Activated naive CD4-positive, alpha-beta T cell treated with anti-CD3 and anti-CD28 coated beads for 36 hours (primary cell): ENCODE measurements around the gene AHCYL1. TPM values are rescaled to one million over a fixed set of nuclear protein-coding genes. Genes with fewer than 3 reads are reported as not detected.

ENCODE experiments used
- CTCF ChIA-PET: fragments of 350-600 bp; sonication (Branson Sonifier 250); formaldehyde crosslinking; loops from one replicate; lab custom pipeline; 2021; ENCODE audit warnings: antibody characterized with exemption; lab: Charles Lee
- DNase-seq: peaks from one replicate; pipeline ENCODE4 v3.0.0-alpha.2; 2020
- H3K27ac Mint-ChIP-seq: one replicate; pipeline ENCODE4 v1.8.0; 2021; ENCODE audit warnings: mild to moderate bottlenecking, mixed read lengths
- H3K27me3 Mint-ChIP-seq: one replicate; pipeline ENCODE4 v1.8.0; 2021; ENCODE audit warnings: low read depth, mixed read lengths
- H3K36me3 Mint-ChIP-seq: one replicate; pipeline ENCODE4 v1.8.0; 2021; ENCODE audit warnings: low read depth, mixed read lengths
- H3K4me1 Mint-ChIP-seq: one replicate; pipeline ENCODE4 v1.8.0; 2021; ENCODE audit warnings: low read depth, mixed read lengths
- H3K4me3 Mint-ChIP-seq: one replicate; pipeline ENCODE4 v1.8.0; 2021; ENCODE audit warnings: mild to moderate bottlenecking, moderate library complexity, mixed read lengths
- H3K9me3 Mint-ChIP-seq: one replicate; pipeline ENCODE4 v1.8.0; 2021; ENCODE audit warnings: mixed read lengths
- intact Hi-C: fragments of 100-400 bp; cut with micrococcal nuclease; formaldehyde crosslinking; loops from one replicate; pipeline ENCODE4 v1.15.1; 2023
- total RNA-seq, 2 experiments: library from RNA; stranded (reverse); gene quantifications; one replicate each; pipeline ENCODE4 v1.2.3, GENCODE V29; 2021

The AHCYL1 gene
- total RNA-seq, 2 experiments from 2014 or later: 70.0 to 75.1 TPM

DNA sequence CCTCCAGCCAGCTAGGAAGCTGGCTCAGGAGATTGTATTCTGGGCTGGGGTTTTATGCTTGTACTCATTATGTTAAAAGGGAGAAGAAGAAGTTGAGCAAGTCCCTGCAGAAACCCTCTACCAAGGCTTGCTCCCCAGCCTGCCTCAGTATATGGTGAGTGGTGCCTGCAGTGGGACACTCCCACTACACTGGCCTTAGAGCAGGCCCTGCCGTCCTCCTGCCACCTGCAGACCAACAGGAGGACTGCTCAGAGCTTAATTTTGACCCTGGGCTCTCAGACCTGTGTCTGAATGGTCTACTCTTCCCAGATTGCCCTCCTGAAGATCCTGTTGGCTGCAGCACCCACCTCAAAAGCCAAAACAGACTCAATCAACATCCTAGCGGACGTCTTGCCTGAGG lies 62.9 kb downstream of the AHCYL1 start:
- no peak for DNase-seq
- Mint-ChIP-seq H3K27ac (no peak overlapping the region), H3K4me3 (no peak overlapping the region), H3K27me3 (no peaks in the 10 kb centered on the region), H3K4me1 (no peaks in the 10 kb centered on the region), H3K9me3 (no peaks in the 10 kb centered on the region), H3K36me3 (peaks cover 33% of the 10 kb centered on the region)
- intact Hi-C loops: no loop called here
- CTCF ChIA-PET: interaction anchor here (0.9 to 2.2 kb wide), 4 partner anchors 13 to 58 kb away, joined by 3 to 9 read pairs (median 6); no protein-coding TSS in a partner anchor

DNA sequence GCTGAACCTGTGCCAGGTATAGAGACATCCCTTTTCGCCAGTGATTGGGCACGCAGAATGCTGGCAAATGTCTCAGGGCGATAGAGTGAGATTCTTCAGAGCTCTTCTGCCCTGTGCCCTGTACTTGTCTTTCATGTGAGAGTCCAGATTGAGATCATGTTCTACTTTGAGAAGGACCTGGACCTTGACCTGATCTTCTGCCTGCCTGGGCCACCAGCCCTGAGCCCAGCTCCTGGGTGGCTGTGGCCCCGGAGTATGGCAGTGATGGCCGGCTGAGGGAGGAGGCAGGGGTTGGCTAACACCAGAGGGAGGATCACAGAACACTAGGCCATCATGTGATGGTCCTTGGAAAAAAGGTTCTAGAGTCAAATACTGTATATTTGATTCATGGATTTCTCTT lies 63.7 kb downstream of the AHCYL1 start:
- intact Hi-C loops: no loop called here
- H3K27ac Mint-ChIP-seq: no peak overlapping the region
- CTCF ChIA-PET: interaction anchor here (0.6 to 2.2 kb wide), 5 partner anchors 12 to 391 kb away, joined by 3 to 9 read pairs (median 5); no protein-coding TSS in a partner anchor
- no peak overlapping the region for H3K4me3 Mint-ChIP-seq
- H3K27me3 Mint-ChIP-seq: no peaks in the 10 kb centered on the region
- H3K36me3 Mint-ChIP-seq: peaks cover 38% of the 10 kb centered on the region
- no peaks in the 10 kb centered on the region for H3K9me3 Mint-ChIP-seq
- no peaks in the 10 kb centered on the region for H3K4me1 Mint-ChIP-seq
- no peak for DNase-seq

DNA sequence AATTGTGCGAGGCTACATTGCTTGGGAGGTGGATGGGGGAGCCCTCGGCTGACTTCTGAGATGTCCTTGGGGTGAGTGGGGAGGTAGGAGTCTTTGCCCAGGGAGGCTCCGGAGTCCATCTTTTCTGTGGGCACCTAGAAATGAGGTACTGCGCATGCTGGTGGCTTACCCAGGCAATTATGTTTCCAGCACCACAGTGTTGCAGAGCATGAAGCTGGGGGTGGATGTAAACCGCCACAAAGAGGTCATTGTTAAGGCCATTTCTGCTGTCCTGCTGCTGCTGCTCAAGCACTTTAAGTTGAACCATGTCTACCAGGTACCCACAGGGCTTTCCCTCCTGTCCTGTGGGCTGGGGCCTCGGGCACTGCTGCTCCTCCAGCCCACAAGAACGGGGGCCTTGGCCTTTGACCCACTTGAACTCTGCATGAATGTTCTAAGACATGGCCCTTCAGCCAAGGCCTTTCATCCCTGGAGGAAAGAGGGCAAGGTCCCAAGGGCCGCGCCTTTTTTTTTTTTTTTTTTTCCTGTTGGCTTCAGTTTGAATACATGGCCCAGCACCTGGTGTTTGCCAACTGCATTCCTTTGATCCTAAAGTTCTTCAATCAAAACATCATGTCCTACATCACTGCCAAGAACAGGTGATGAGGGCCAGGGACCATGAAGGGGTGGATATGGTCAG lies 64.5 kb downstream of the AHCYL1 start:
- intact Hi-C loops: no loop called here
- H3K27ac Mint-ChIP-seq: no peak overlapping the region
- no peaks in the 10 kb centered on the region for H3K4me1 Mint-ChIP-seq
- H3K4me3 Mint-ChIP-seq: no peak overlapping the region
- H3K36me3 Mint-ChIP-seq: peaks cover 42% of the 10 kb centered on the region
- CTCF ChIA-PET: interaction anchor here (0.6 to 6.3 kb wide), 6 partner anchors 11 to 446 kb away, joined by 3 to 103 read pairs (median 4); no protein-coding TSS in a partner anchor
- DNase-seq: no peak
- no peaks in the 10 kb centered on the region for H3K9me3 Mint-ChIP-seq
- H3K27me3 Mint-ChIP-seq: no peaks in the 10 kb centered on the region

DNA sequence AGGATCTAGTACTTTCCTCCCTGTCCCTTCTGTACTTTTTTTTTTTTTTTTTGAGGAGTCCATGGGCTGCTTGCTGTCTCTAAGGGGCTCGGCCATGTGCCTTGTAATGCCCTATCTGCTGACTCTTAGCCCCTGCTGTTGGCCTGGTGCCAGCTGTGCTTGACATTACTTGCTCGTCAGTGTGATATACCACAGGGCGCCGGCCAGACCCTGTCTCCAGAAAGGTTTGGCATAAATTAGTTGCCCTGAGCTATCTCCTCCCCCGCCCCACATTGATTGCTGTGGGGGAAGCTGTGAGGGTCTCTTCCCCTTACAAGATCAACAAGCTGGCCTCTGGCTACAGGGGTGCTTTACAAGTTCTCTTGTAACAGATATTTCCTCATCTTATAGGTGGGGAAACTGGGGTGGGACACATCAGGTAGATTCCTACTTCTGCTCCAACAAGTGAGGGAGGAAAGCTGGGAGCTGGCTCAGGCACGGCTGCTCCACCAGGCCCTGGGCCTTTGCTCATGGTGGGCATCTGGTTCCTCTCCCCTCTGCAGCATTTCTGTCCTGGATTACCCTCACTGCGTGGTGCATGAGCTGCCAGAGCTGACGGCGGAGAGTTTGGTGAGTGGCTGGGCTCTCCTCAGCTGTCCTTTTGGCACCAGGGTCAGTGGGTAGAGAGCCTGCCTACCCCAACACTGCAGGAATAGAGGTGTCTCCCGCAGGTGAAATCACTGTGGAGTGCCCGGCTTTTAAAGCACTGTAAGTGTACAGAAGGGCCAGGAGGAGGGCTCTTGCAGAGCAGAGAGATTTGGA lies 65.4 kb downstream of the AHCYL1 start:
- DNase-seq: no peak
- intact Hi-C loops: no loop called here
- no peak overlapping the region for H3K4me3 Mint-ChIP-seq
- H3K27ac Mint-ChIP-seq: no peak overlapping the region
- no peaks in the 10 kb centered on the region for H3K9me3 Mint-ChIP-seq
- peaks cover 44% of the 10 kb centered on the region for H3K36me3 Mint-ChIP-seq
- no peaks in the 10 kb centered on the region for H3K4me1 Mint-ChIP-seq
- no peaks in the 10 kb centered on the region for H3K27me3 Mint-ChIP-seq
- CTCF ChIA-PET: interaction anchor here (0.6 to 6.3 kb wide), 10 partner anchors 9 to 446 kb away, joined by 3 to 103 read pairs (median 3); partner anchors contain the start of genes ALX3 and STRIP1

DNA sequence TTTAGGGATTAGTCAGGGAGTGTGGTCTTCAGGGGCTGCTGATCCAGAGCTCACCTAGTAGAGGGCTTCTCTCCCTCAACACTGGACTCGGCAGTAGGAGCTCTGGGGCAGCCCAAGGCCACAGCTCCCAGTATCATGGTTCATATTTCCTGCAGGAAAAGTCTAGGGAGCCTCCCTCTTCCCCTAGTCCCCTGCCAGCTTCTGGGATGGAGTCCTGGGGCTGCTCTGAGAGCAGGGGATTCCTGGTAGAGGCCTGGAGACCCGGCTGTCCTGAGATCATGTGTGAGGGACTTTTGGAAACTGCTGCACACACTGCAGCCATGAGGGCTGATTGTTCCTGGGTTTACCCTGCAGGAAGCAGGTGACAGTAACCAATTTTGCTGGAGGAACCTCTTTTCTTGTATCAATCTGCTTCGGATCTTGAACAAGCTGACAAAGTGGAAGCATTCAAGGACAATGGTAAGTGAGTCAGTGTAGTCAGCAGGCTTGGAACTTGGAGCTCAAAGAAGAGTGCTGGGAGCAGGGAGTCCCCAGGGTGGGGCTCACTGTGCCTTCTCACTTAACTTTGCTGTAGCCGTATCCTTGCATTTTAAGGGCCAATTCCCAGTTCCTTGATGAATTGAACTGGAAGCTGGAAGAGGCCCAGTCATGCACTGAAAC lies 66.2 kb downstream of the AHCYL1 start:
- DNase-seq: no peak
- Mint-ChIP-seq H3K4me1 (no peaks in the 10 kb centered on the region), H3K27ac (no peak overlapping the region), H3K27me3 (no peaks in the 10 kb centered on the region), H3K36me3 (peaks cover 45% of the 10 kb centered on the region), H3K4me3 (no peak overlapping the region), H3K9me3 (no peaks in the 10 kb centered on the region)
- intact Hi-C loops: no loop called here
- CTCF ChIA-PET: interaction anchor here (0.6 to 6.3 kb wide), 9 partner anchors 9 to 446 kb away, joined by 3 to 103 read pairs (median 6); partner anchors contain the start of genes ALX3 and STRIP1

DNA sequence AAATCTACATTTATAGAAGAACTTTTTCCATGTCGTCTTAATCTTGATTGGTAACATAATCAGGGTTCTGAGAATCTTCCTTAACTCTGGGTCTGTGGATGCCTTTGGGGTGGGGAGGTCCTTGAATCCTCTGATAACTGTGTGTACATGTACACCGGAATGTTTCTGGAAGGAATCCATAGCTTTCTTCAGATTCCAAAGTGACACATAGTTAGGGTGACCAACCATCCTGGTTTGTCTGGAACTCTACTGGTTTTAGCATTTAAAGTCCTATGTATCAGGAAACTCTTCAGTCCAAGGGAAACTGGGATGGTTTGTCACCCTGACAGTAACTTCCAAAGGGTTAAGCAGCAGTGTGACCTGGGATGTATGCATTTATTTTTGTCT lies 66.7 kb downstream of the AHCYL1 start:
- CTCF ChIA-PET: interaction anchor here (0.8 to 6.3 kb wide), 9 partner anchors 10 to 54 kb away, joined by 3 to 103 read pairs (median 14); partner anchors contain the start of genes ALX3 and STRIP1
- DNase-seq: no peak
- H3K27ac Mint-ChIP-seq: no peak overlapping the region
- intact Hi-C loops: no loop called here
- H3K27me3 Mint-ChIP-seq: no peaks in the 10 kb centered on the region
- H3K4me3 Mint-ChIP-seq: no peak overlapping the region
- H3K36me3 Mint-ChIP-seq: peaks cover 44% of the 10 kb centered on the region
- no peaks in the 10 kb centered on the region for H3K9me3 Mint-ChIP-seq
- H3K4me1 Mint-ChIP-seq: no peaks in the 10 kb centered on the region

DNA sequence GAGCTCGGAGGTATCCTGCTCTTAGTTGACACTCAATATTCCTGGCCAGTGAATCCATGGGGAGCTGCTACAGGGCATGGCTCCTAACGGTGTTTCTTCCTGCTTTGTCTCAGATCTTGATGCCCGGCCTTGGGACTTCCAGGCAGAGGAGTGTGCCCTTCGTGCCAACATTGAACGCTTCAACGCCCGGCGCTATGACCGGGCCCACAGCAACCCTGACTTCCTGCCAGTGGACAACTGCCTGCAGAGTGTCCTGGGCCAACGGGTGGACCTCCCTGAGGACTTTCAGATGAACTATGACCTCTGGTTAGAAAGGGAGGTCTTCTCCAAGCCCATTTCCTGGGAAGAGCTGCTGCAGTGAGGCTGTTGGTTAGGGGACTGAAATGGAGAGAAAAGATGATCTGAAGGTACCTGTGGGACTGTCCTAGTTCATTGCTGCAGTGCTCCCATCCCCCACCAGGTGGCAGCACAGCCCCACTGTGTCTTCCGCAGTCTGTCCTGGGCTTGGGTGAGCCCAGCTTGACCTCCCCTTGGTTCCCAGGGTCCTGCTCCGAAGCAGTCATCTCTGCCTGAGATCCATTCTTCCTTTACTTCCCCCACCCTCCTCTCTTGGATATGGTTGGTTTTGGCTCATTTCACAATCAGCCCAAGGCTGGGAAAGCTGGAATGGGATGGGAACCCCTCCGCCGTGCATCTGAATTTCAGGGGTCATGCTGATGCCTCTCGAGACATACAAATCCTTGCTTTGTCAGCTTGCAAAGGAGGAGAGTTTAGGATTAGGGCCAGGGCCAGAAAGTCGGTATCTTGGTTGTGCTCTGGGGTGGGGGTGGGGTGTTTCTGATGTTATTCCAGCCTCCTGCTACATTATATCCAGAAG lies 69.2 kb downstream of the AHCYL1 start:
- CTCF ChIA-PET: interaction anchor here (0.6 to 6.3 kb wide), 26 partner anchors 8 to 1260 kb away, joined by 3 to 103 read pairs (median 6); partner anchors contain the start of gene STRIP1
- H3K27ac Mint-ChIP-seq: no peak overlapping the region
- H3K9me3 Mint-ChIP-seq: no peaks in the 10 kb centered on the region
- H3K36me3 Mint-ChIP-seq: peaks cover 29% of the 10 kb centered on the region
- intact Hi-C loops: loop anchor here (1.0 kb wide), 1 partner anchor 53 kb away; no protein-coding TSS in a partner anchor
- H3K4me1 Mint-ChIP-seq: no peaks in the 10 kb centered on the region
- no peak overlapping the region for H3K4me3 Mint-ChIP-seq
- H3K27me3 Mint-ChIP-seq: no peaks in the 10 kb centered on the region
- peak; percentile 81 for DNase-seq

DNA sequence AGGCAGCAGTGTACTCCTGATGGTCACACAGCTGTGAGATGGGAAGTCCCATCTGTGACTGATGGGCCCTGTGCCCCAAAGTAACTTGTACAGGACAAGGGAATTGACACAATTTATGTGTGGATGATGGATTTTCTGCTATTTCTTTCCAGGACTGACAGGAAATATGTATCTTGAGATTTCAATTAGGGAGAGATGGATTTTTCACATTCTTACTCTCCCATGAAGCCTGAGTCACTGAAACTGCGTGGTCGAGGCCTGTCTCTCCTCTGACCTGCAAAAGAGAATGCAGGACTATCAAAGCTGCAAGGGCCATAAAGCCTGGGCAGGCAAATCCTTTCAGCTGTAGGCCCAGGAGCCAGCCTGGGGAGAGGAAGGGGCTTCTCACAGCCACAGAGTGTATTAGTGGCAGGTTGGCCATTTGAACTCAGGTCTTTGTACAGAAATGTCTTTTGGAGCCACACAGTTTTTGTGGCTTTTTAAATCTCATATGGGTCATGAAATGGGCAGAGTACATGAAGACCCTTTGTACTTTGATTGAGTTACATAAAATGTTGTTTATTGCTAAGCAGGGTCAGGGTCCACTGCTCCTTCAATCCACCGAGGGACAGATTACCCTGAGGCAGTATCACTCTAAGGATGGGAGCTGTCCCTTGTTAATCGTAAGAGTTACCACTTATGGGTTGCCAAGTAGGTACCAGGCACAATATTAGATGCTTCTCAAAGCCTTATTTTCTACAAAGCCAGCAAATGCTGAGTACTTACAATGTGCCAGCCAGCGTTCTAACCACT lies 71.1 kb downstream of the AHCYL1 start:
- CTCF ChIA-PET: interaction anchor here (1.0 to 5.4 kb wide), 4 partner anchors 11 to 106 kb away, joined by 3 to 42 read pairs (median 5); no protein-coding TSS in a partner anchor
- H3K4me3 Mint-ChIP-seq: no peak overlapping the region
- H3K36me3 Mint-ChIP-seq: peaks cover 28% of the 10 kb centered on the region
- no peaks in the 10 kb centered on the region for H3K27me3 Mint-ChIP-seq
- H3K27ac Mint-ChIP-seq: no peak overlapping the region
- H3K9me3 Mint-ChIP-seq: no peaks in the 10 kb centered on the region
- DNase-seq: no peak
- no peaks in the 10 kb centered on the region for H3K4me1 Mint-ChIP-seq
- intact Hi-C loops: no loop called here

DNA sequence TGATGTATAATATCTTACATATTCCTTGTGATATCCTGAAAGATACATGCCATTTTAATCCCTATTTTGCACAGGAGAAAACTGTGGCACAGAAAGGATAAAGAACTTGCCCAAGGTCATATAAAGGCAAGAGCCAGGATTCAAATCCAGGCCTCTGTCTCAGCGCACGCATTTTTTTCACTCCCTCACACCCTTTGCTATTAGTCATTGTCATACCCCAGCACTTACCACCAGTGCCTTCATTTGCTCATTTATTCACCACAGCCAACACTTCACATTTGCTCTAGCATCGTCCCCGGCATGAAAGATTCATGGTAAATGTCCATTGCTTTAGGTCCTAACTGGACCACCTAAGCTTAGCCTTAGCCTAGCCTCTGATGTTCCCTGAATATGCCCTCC lies 71.7 kb downstream of the AHCYL1 start:
- Mint-ChIP-seq H3K4me1 (no peaks in the 10 kb centered on the region), H3K27ac (no peak overlapping the region), H3K4me3 (no peak overlapping the region), H3K36me3 (peaks cover 27% of the 10 kb centered on the region), H3K9me3 (no peaks in the 10 kb centered on the region), H3K27me3 (no peaks in the 10 kb centered on the region)
- intact Hi-C loops: no loop called here
- CTCF ChIA-PET: interaction anchor here (0.8 to 5.4 kb wide), 8 partner anchors 10 to 49 kb away, joined by 3 to 42 read pairs (median 4); no protein-coding TSS in a partner anchor
- DNase-seq: no peak

DNA sequence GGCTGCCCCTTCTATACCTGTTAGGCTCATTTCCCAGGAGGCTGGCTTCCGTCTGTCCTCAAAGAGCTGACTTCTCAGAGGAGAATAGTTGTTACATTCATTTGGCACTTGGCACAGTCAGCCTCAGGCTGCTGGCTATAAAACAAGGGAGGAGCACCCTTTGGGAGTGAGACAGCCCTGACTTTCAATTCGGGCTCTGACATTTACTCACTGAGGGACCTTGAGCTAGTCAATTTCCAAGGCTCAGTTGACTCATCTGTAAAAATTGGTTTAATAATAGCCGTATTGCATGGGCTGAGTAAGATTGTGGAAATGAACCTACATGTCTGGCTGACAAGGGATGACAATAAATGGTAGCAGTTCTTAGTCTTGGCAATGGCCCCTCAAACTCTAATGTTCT lies 72.2 kb downstream of the AHCYL1 start:
- Mint-ChIP-seq H3K27me3 (no peaks in the 10 kb centered on the region), H3K9me3 (no peaks in the 10 kb centered on the region), H3K4me1 (no peaks in the 10 kb centered on the region), H3K36me3 (peaks cover 27% of the 10 kb centered on the region), H3K27ac (no peak overlapping the region), H3K4me3 (no peak overlapping the region)
- CTCF ChIA-PET: interaction anchor here (0.8 to 5.4 kb wide), 8 partner anchors 10 to 49 kb away, joined by 3 to 42 read pairs (median 4); no protein-coding TSS in a partner anchor
- intact Hi-C loops: no loop called here
- DNase-seq: no peak
